Stimulated activated CD4-positive, alpha-beta T cell treated with anti-CD3 and anti-CD28 coated beads, Interleukin-1b, Interleukin-23, amount 100 ng/mL, for 24 hours (primary cell): Measurements from ENCODE around the gene FBN1.

Experiments used
- DNase-seq, 4 experiments: peaks; one replicate each; pipeline ENCODE4 v3.0.0-alpha.2; 2020; ENCODE audit warnings: low read depth in 4 of 4, low spot score in 1 of 4

Gene FBN1

DNA sequence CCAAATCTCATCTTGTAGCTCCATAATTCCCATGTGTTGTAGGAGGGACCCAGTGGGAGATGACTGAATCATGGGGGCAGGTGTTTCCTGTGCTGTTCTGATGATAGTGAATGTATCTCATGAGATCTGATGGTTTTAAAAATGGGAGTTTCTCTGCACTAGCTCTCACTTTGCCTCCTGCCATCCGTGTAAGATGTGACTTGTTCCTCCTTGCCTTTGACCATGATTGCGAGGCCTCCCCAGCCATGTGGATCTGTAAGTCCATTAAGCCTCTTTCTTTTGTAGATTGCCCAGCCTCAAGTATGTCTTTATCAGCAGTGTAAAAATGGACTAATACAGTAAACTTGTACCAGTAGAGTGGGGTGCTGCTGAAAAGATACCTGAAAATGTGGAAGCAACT lies 269.7 kb downstream of the FBN1 start:
- no peak for DNase-seq

DNA sequence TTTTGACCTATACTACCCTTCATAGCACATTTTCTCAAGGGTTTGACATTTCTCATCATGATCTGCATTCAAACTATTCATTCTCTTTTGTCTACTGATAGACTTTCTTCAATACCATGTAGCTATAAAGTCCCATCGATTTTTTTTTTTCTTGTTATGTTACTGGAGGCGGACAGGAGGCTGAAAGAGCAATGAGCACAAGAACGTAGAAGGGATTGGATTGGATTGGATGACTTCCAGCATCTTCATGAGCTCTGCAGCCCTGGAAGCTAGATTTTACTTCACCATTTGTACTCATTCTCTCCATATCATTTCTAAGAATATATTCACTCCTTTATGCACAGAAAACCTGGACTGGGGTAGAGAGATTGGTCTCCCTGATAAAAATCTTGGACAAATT lies 271.0 kb downstream of the FBN1 start:
- no peak for DNase-seq

DNA sequence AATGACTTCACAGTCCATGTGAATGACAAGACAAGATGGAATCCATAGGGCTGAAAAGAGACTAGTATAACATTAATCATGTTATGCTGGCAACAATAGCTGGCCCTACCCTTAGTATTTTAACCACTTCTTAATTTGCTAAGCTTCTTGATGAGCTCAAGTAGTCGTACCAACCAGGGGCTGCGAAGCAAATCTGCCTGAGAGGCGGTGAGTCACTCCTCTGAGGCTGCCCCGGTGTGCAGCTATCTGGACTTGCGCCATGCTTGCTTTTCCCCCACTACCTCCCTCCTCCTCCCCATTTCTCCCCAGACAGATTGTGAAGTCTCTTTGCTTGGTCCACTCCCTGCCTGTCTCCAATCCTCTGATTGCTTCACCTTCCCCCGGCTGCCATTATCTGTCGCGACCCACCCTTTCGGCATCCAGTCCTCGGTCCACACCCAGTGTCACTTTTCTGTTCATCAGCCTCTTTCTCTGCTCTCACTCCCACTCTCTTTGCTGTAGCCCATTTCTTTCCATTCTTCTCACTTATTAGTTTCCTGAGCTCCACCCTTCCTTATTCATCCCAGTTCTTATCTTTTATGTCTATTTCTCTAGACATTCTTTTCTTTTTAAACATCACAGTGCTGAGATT lies 271.6 kb downstream of the FBN1 start:
- no peak for DNase-seq

DNA sequence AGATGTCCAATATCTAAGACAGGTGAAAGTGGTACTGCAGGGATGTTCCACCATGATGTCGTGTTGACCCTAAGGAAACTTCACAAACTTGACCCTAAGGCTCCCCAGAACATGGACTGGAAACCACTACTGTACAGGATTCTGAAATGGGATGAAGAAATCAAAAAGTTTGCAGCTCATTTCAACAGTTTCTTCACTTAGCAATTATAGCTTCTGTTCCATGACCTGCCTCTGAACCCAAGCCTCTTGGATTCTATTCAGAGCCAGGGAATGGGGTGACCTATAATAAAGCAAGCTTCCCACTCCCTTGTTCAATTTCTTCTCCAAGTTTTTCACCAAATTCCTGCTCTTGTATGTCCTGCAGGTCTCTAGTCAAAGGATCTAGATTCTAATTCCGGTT lies 273.5 kb downstream of the FBN1 start:
- no peak for DNase-seq

DNA sequence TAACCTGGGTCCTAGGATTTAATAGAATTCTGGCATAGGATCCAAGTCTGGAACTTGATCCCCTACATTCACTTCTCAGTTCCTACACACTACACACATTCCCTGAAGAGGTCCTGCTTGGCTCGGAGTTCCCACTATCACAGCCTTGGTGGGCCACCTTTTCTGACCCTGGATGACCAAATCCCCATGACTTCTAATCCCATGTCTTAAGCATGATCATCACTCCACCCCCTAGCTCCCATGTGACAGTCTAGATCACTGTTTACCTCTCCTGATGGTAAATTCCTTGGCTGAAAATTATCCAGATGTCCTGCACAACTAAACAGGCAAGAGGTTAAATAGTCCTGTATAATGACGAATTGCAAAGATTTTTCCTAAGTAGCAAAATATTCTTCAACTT lies 274.0 kb downstream of the FBN1 start:
- no peak for DNase-seq

DNA sequence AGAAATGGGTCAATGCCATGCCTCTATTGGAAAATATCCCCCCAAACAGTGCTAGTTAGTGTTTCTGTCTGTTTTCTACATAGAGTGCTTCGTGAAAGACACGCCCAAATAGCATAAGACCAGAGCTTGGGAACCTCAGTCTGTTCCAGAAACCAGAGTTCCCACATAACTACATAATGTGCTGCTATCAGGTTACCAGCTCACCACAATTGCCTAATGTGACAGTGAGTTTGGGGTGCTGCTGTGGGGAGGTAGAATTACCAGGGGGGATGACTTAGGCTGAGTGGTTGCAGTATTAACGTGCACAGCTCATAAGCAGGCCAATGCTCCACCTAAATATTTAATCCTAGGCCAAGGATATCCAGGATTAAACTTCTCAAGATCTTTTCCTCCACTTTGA lies 275.0 kb downstream of the FBN1 start:
- no peak for DNase-seq

DNA sequence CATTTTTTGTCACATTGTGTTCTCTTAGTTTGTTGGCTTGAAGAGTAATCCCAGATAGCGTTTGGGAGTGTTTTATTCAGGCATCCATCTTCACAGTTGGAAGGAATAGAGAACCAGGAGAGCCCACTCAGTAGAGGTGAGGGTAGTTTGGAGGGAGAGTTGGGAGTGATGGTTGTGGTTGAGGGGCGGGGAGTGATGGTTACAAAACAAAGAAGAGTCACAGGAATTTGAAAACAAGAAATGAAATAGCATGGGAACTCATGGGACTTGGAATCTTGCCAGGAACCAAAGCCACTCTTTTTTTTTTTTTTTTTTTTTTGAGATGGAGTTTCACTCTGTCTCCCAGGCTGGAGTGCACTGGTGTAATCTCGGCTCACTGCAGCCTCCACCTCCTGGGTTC lies 278.0 kb downstream of the FBN1 start:
- DNase-seq = no peak

DNA sequence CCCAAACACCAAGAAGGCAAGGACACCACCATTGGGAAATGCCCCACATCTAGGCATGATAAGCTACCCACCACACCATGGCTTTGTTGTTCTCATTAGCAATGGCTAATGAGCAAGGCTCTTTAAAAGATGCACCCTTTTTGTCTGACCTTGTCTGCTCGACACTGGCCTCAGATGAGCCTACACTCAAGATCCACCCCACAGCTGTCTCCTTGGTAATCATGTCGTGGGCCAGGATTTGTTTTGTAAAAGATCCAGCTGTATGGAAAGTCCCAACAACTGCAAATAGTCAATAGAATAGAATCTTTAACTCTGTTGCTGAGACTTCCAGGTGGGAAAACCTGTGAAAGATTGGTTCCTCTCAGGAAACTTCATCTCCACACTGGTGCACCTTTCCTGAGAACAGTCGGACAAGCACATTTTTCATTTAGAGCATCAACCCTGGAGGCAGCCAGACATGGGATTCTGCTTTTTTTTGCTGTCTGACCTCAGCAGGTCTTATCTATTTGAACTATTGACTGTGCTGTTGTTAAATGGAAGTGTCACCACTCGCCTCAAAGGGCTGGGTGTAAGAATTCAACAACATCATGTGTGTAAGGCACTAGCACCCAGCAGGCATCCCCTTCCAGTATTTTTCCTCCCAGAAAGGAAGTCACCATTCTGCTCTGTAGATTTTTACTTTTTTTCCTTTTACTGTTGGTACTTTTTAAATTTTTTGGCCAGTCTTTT lies 278.8 kb downstream of the FBN1 start:
- no peak for DNase-seq

DNA sequence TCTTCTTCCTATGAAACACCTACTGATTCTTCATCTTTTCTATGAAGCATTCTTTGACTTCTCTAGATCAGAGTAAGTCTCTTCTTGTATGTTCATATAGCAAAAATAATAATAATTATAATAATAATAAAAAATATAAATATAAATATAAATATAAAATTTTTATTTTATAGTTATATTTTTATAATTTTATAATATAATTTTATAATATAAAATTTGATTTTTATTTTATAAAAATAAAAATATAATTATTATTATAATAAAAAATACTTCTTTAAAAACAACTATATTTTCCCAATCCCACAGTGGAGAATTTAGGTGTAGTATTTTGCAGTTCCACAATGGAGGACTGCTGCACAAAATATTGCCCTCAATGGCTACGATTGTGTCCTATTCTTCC lies 279.9 kb downstream of the FBN1 start:
- no peak for DNase-seq

DNA sequence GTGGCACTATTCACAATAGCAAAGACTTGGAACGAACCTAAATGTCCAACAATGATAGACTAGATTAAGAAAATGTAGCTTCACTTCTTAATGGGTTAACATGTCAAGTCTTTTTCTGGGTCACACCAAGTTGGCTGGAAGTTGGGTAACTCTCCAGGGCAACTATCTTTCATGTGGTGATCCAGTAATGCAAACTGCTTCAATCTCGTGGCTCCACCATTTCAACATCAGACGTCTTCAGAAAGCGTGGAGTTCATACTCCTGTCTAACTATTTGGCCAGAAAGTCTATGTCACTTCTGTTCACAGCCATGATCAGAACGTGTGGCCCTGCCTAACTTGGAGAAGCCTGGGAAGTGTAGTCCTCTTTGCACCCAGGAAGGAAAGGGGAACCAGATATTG lies 282.0 kb downstream of the FBN1 start:
- no peak for DNase-seq

DNA sequence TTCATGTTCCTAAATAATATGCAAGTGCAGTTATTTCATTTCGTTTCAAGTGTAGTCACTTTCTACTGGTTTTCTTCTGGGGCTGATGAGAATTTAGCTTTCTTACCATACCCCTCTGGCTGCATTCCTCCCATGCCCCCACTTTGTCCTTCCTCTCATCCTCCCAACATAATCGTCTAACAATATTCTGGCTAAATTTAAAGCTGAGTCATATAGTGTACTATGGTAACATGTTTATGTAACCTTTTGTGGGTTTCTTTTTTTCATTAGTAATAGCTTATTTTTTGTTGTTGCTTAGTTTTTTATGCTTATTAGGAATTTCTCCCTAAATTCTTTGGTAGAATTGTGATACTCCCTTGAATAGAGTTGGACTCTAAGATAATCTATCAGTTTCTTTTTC lies 283.8 kb downstream of the FBN1 start:
- DNase-seq = no peak

DNA sequence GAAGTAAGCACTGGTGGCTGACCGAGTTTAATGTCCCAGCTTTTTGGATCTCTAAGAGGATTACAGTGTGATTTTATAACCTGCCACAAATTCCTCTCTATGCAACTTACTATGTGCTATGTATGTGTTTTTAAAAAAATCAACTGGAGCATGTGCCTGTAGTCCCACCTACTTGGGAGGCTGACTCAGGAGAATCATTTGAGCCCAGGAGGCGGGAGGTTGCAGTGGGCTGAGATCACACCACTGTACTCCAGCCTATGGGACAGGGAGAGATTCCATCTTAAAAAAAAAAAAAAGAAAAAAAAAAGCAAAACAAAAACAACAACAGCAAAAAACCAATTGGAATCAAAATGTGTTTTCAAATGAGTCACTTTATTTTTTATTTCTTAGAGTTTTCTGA lies 284.7 kb downstream of the FBN1 start:
- DNase-seq = no peak
